NCI-H526 treated with DMSO at 0.1 percent for 48 hours (cell line): ENCODE data around the gene LCT.
"Not testable (repeated sequence)": the region's sequence is repeated elsewhere in the genome, so short reads cannot be mapped to it uniquely, and the experiment has no call there.

ENCODE experiments used
- DNase-seq: peaks from one replicate; lab custom pipeline; 2025; lab: John Stamatoyannopoulos, UW

LCT gene

GRCh38 chr2:135831180-135831812 is 5.7 kb downstream of the LCT start:
- DNase-seq = no peak

GRCh38 chr2:135829378-135830135 is 7.4 kb downstream of the LCT start:
- DNase-seq = no peak

- DNase-seq = no peak
These were observed 10.4 kb downstream of the LCT start for GRCh38 chr2:135826544-135826943.

- no peak for DNase-seq
These were observed 11.3 kb downstream of the LCT start for GRCh38 chr2:135825550-135826176.

GRCh38 chr2:135825131-135825530 is 11.9 kb downstream of the LCT start:
- DNase-seq = no peak

GRCh38 chr2:135822855-135823254 is 14.1 kb downstream of the LCT start:
- no peak for DNase-seq

- DNase-seq = no peak
These were observed 15.8 kb downstream of the LCT start for GRCh38 chr2:135821190-135821589.

- DNase-seq = no peak
These were observed 16.9 kb downstream of the LCT start for GRCh38 chr2:135820003-135820618.

GRCh38 chr2:135818937-135819610 is 17.9 kb downstream of the LCT start:
- no peak for DNase-seq

GRCh38 chr2:135817951-135818350 is 19.0 kb downstream of the LCT start:
- DNase-seq = no peak

GRCh38 chr2:135817466-135817865 is 19.5 kb downstream of the LCT start:
- DNase-seq = no peak

GRCh38 chr2:135815269-135815668 is 21.7 kb downstream of the LCT start:
- DNase-seq = no peak

GRCh38 chr2:135812907-135813511 is 24.0 kb downstream of the LCT start:
- DNase-seq = no peak

GRCh38 chr2:135807874-135808273 is 29.1 kb downstream of the LCT start:
- DNase-seq = not testable (repeated sequence)

- no peak for DNase-seq
These were observed 33.7 kb downstream of the LCT start for GRCh38 chr2:135803278-135803677.

GRCh38 chr2:135802350-135802749 is 34.6 kb downstream of the LCT start:
- DNase-seq = no peak

- no peak for DNase-seq
These were observed 36.2 kb downstream of the LCT start for GRCh38 chr2:135800513-135801460.

GRCh38 chr2:135799738-135800137 is 37.2 kb downstream of the LCT start:
- no peak for DNase-seq

GRCh38 chr2:135798762-135799161 is 38.2 kb downstream of the LCT start:
- DNase-seq = no peak

- DNase-seq = no peak
These were observed 38.7 kb downstream of the LCT start for GRCh38 chr2:135798275-135798705.
